ENCODE results near the gene GKN1.

DNA sequence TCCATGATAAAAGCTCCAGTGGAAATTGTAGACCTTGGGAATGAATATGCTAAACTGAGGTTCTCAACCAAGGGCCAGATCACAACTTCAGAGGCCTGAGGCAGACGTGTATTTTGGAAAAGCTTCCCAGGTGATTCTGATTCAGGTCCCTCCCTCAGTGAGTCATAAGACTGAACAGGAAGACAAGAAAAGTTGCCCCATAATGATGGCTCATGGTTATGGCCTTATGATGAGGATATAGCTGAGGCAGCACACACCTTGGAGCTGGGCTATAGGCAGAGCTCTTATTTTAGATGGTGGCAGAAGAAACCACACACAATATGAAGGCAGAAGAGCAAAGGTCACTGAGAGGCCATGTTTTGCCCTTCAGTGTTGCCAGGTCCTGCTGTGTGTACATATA is 48.1 kb downstream of the GKN1 start:
- TF ChIP-seq CTCF (IDR thresholded peaks at IDR 0.05 in 4 of 5, conservative IDR thresholded peaks at IDR 0.05 in 1 of 5) (no peak), POLR2A (IDR thresholded peaks at IDR 0.05) (no peak)
